Measurements from ENCODE around the gene GRAMD2B.
"Not testable (repeated sequence)": the region's sequence is repeated elsewhere in the genome, so short reads cannot be mapped to it uniquely, and the experiment has no call there.

The GRAMD2B gene

DNA sequence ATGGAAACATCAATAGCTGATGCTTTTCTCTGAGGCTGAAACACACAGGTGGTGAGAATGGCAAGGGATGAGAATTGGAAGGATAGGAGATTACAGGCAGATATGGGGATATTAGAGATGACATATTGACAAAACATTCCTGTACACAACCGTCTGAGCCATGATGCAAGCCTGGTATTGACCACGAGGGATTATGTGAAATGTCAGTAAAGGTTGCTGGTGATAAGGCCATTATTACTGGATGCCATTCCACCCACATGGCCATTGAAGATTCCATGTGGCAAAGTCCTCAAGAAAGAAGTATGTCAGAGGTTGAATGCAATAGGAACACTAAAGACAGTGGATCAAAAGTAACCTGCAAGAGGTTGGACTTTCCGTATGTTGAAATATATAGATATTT is 15.7 kb downstream of the GRAMD2B start:
- Histone ChIP-seq H3K27ac (ENCODE audit: low read length) (no peak overlapping the region), H3K4me1 (ENCODE audit: insufficient read depth, low read length) (no peaks in the 10 kb centered on the region), H3K9me3 (ENCODE audit: insufficient read depth, low read depth, low read length) (no peaks in the 10 kb centered on the region), H3K27me3 (ENCODE audit: insufficient read depth, low read length) (no peaks in the 10 kb centered on the region), H3K36me3 (ENCODE audit: insufficient read depth, low read depth, low read length) (0 out of 2 replicates have a peak, but pooled peaks cover 4% of the 10 kb centered on the region), H3K9ac (ENCODE audit: low read depth, low read length) (no peak overlapping the region), H3K4me3 (ENCODE audit: low read length) (no peak overlapping the region)

DNA sequence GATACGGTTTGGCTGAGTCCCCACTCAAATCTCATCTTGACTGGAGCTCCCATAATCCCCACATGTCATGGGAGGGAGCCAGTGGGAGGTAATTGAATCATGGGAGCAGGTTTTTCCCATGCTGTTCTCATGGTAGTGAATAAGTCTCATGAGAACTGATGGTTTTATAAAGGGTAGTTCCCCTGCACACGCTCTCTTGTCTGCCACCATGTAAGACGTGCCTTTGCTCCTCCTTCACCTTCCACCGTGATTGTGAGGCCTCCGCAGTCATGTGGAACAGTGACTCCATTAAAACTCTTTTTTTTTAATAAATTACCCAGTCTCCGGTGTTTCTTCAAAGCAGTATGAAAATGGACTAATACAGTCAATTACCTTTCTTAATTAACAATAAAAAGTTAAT is 16.5 kb downstream of the GRAMD2B start:
- H3K36me3 ChIP-seq (ENCODE audit: insufficient read depth, low read depth, low read length); H3K4me1 ChIP-seq (ENCODE audit: insufficient read depth, low read length); H3K27ac ChIP-seq (ENCODE audit: low read length); H3K27me3 ChIP-seq (ENCODE audit: insufficient read depth, low read length); H3K9me3 ChIP-seq (ENCODE audit: insufficient read depth, low read depth, low read length); H3K4me3 ChIP-seq (ENCODE audit: low read length); H3K9ac ChIP-seq (ENCODE audit: low read depth, low read length): not testable (repeated sequence)

DNA sequence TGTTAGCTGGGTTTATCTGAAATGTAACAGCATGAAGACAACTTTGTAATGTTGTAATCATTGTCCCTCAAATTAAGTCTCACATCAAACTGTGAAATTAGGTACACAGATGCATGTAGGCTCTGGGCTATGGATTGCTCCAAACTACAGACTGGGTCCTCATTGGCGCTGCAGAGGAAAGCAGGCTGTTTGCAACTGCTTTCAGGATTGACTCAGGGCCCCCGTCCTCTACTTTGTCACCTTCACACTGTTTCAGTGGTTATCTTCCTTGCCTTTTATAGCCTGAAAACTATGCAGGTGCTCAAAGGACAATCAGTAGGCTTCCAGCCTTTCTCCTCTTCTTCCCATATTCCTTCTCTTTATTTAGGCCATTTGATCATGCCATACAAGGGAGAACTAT is 18.0 kb downstream of the GRAMD2B start:
- H3K27me3 ChIP-seq (ENCODE audit: insufficient read depth, low read length): no peaks in the 10 kb centered on the region
- H3K4me1 ChIP-seq (ENCODE audit: insufficient read depth, low read length): no peaks in the 10 kb centered on the region
- H3K27ac ChIP-seq (ENCODE audit: low read length): no peak overlapping the region
- H3K9me3 ChIP-seq (ENCODE audit: insufficient read depth, low read depth, low read length): no peaks in the 10 kb centered on the region
- H3K9ac ChIP-seq (ENCODE audit: low read depth, low read length): no peak overlapping the region
- 0 out of 2 replicates have a peak, but pooled peaks cover 4% of the 10 kb centered on the region for H3K36me3 ChIP-seq (ENCODE audit: insufficient read depth, low read depth, low read length)
- H3K4me3 ChIP-seq (ENCODE audit: low read length): no peak overlapping the region

DNA sequence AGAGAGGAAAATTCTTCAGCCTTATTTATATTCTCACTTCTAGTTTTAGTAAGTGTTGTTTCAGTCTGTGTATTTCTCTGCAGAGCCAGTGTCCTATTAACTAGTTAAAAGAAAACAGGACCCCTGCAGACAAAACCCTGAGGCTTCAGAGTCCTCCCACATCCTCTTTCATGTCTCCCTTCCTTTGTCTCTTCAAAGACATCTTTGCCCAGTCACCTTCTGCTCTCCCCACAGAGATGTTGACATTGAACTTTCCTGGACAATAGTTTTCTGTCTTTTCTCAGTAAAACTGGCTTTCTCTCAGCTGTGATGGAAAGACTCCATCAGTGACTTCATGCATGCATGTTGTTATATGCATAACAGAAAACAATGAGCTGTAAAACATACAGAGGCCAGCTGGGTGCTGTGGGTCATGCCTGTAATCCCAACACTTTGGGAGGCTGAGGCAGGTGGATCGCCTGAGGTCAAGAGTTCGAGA is 20.2 kb downstream of the GRAMD2B start:
- H3K4me1 ChIP-seq (ENCODE audit: insufficient read depth, low read length): no peaks in the 10 kb centered on the region
- no peak overlapping the region for H3K27ac ChIP-seq (ENCODE audit: low read length)

DNA sequence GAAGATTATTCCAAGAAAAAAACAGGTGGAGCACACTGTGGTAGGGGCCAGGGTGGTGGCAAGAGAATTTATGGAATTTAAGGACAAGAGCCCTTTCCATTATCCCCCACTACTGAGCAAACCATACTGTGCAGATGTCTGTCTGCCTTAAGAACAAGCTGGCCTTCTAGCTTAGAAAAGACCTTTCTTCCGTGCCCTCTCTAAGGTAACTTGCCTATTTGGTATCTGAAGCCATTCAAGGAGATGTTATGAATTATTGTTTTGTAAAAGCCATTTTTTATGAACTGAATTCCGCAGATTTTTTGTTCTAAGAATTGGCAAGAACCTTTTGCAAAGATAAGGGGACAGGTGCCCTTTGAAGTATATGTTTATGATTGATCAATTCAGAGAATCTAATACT is 20.9 kb downstream of the GRAMD2B start:
- Histone ChIP-seq H3K27ac (ENCODE audit: low read length) (no peak overlapping the region), H3K36me3 (ENCODE audit: insufficient read depth, low read depth, low read length) (no peaks in the 10 kb centered on the region), H3K9ac (ENCODE audit: low read depth, low read length) (no peak overlapping the region), H3K27me3 (ENCODE audit: insufficient read depth, low read length) (no peaks in the 10 kb centered on the region), H3K4me3 (ENCODE audit: low read length) (no peak overlapping the region), H3K9me3 (ENCODE audit: insufficient read depth, low read depth, low read length) (no peaks in the 10 kb centered on the region), H3K4me1 (ENCODE audit: insufficient read depth, low read length) (no peaks in the 10 kb centered on the region)

More for the DNA sequence above, 20.2 kb downstream of the GRAMD2B start:
- Histone ChIP-seq H3K4me3 (ENCODE audit: low read length) (no peak overlapping the region), H3K9ac (ENCODE audit: low read depth, low read length) (no peak overlapping the region), H3K36me3 (ENCODE audit: insufficient read depth, low read depth, low read length) (no peaks in the 10 kb centered on the region), H3K27me3 (ENCODE audit: insufficient read depth, low read length) (no peaks in the 10 kb centered on the region), H3K9me3 (ENCODE audit: insufficient read depth, low read depth, low read length) (no peaks in the 10 kb centered on the region)

DNA sequence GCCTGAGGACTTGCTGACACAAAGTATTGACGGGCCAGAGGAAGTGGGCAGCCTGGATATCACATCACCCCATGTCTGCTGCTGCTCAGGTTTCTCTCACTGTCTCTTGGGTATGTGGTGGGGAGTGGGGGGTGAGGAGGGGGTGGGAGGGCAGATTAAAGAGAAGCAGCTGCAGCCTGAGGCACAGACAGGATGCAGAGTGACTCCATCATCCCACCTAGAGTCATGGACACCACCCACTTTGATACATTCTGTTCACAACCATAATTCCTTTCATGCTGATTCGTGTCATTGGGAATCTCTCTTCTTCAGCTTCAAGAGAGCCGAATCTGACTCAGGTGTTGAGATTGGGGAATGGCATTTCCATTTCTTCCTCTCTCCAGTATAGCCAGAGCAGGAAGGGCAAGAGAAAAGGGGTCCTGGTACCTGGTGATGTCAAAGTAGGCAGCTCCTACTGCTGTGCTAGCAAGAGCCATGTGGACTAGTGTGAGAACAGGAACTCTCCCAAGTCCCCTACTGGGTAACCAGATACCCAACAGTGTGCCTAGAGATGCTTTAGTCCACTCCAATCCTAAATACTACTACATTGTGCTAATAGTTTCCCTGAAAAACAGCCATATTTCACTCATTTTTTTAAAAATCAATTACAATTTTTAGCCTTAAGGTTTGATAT is 22.4 kb downstream of the GRAMD2B start:
- no peaks in the 10 kb centered on the region for H3K4me1 ChIP-seq (ENCODE audit: insufficient read depth, low read length)
- no peak overlapping the region for H3K27ac ChIP-seq (ENCODE audit: low read length)
- H3K36me3 ChIP-seq (ENCODE audit: insufficient read depth, low read depth, low read length): no peaks in the 10 kb centered on the region
- H3K9ac ChIP-seq (ENCODE audit: low read depth, low read length): no peak overlapping the region
- H3K27me3 ChIP-seq (ENCODE audit: insufficient read depth, low read length): no peaks in the 10 kb centered on the region
- H3K9me3 ChIP-seq (ENCODE audit: insufficient read depth, low read depth, low read length): no peaks in the 10 kb centered on the region
- H3K4me3 ChIP-seq (ENCODE audit: low read length): no peak overlapping the region

DNA sequence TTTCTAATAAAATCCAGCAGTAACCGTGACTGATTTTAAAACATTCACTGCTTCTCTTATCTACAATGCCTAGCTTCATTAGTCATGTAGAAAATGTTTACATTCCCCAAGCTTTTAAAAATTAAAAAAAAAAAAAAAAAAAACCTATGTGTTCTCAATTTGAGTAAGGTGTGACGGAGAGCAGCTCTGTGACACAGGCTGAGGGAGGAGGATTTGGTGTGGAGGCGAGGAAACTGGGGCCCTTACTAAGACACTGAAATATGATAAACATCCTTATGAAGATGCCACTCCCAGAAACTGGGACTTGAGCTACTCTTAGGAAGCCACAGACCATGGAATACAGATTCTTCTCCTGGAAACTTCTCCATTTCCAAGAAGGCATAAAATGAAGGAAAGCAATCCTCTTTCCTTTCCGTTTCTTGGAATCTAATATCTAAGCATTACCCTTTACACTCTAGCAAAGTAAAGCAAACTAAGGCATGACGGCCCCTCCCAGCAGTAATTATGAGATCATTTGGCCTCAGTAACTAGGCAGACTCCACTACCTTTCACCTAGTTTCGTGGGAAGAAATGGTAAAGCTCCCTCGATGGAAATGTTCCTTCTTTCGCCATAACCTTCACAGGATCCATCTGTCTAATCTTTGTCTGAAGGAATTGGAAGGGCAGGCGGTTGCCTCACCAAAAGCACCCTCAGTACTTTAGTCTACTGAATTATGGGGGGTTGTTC is 23.5 kb downstream of the GRAMD2B start:
- no peaks in the 10 kb centered on the region for H3K4me1 ChIP-seq (ENCODE audit: insufficient read depth, low read length)
- H3K9me3 ChIP-seq (ENCODE audit: insufficient read depth, low read depth, low read length): no peaks in the 10 kb centered on the region
- no peak overlapping the region for H3K27ac ChIP-seq (ENCODE audit: low read length)
- no peaks in the 10 kb centered on the region; the same call in 1 of the 2 replicates for H3K36me3 ChIP-seq (ENCODE audit: insufficient read depth, low read depth, low read length)
- H3K27me3 ChIP-seq (ENCODE audit: insufficient read depth, low read length): no peaks in the 10 kb centered on the region
- no peak overlapping the region for H3K9ac ChIP-seq (ENCODE audit: low read depth, low read length)
- H3K4me3 ChIP-seq (ENCODE audit: low read length): no peak overlapping the region

DNA sequence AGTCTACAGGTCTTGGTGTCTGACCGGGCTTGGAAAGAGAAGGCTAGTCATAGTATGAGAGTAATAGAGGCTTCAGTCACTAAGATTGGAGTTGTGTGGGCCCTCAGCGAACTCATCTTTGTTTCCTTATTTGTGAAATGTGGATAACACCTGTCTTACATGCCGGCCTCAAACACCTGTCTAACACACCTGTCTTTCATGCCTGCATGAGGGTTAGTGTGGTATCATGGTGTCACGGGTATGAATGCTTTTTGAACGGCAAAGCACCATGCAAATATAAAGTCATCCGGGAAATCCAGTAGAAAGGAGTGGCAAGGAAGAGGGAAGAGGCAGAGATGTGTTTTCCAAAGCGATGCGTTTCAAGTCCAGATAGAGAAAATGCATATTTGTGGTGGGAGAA is 25.5 kb downstream of the GRAMD2B start:
- Histone ChIP-seq H3K36me3 (ENCODE audit: insufficient read depth, low read depth, low read length) (no peaks in the 10 kb centered on the region; the same call in 1 of the 2 replicates), H3K27me3 (ENCODE audit: insufficient read depth, low read length) (no peaks in the 10 kb centered on the region), H3K9ac (ENCODE audit: low read depth, low read length) (no peak overlapping the region), H3K9me3 (ENCODE audit: insufficient read depth, low read depth, low read length) (no peaks in the 10 kb centered on the region), H3K4me3 (ENCODE audit: low read length) (no peak overlapping the region), H3K27ac (ENCODE audit: low read length) (no peak overlapping the region), H3K4me1 (ENCODE audit: insufficient read depth, low read length) (no peaks in the 10 kb centered on the region)

DNA sequence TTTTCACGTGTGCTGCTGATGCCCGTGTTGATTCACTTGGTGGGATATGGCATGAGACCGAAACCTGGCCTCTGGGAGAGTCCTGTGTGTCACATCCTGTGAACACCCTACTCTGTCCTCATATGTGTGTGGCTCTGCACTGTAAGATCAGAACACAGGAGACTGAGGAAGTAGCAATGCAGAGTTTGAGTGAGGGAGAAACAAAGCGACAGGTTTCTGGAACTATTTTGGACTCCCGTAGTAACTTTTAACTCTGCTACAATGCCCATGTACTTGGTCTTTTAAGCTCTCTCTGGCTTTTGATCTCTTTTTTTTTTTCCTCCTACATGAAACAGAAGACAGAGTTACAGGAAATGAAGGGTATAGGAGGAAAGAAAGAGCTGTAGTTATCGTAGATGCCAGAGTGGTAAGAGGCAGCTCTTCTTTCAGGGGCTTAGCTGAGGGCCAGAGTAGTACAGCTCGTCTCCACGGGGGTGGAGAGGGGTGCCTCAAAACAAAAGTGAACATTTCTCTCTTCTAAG is 26.6 kb downstream of the GRAMD2B start:
- H3K4me1 ChIP-seq (ENCODE audit: insufficient read depth, low read length): no peaks in the 10 kb centered on the region
- H3K4me3 ChIP-seq (ENCODE audit: low read length): no peak overlapping the region
- H3K27ac ChIP-seq (ENCODE audit: low read length): no peak overlapping the region
- H3K27me3 ChIP-seq (ENCODE audit: insufficient read depth, low read length): no peaks in the 10 kb centered on the region
- H3K9ac ChIP-seq (ENCODE audit: low read depth, low read length): no peak overlapping the region
- H3K36me3 ChIP-seq (ENCODE audit: insufficient read depth, low read depth, low read length): no peaks in the 10 kb centered on the region; the same call in 1 of the 2 replicates
- no peaks in the 10 kb centered on the region for H3K9me3 ChIP-seq (ENCODE audit: insufficient read depth, low read depth, low read length)

DNA sequence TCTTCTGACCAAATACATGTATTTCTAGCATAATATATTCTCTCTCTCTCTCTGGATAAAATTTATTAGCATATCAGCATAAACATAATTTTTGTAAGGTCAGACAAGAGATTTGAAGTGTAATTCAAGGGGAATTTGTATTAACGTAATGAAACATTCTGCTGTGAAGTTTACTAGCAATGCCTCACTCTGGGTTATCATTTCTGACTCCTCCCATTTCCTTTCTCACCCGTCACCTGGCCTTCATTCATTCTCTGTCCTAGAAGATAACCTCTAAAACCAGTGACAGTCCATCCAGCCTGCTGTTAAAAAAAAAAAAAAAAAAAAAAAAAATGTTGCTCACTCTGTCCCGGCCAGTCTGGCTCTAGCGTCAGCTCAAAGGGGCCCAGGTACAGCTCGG is 27.1 kb downstream of the GRAMD2B start:
- no peaks in the 10 kb centered on the region for H3K9me3 ChIP-seq (ENCODE audit: insufficient read depth, low read depth, low read length)
- no peak overlapping the region for H3K9ac ChIP-seq (ENCODE audit: low read depth, low read length)
- no peak overlapping the region for H3K4me3 ChIP-seq (ENCODE audit: low read length)
- no peaks in the 10 kb centered on the region; the same call in 1 of the 2 replicates for H3K36me3 ChIP-seq (ENCODE audit: insufficient read depth, low read depth, low read length)
- no peak overlapping the region for H3K27ac ChIP-seq (ENCODE audit: low read length)
- no peaks in the 10 kb centered on the region for H3K27me3 ChIP-seq (ENCODE audit: insufficient read depth, low read length)
- no peaks in the 10 kb centered on the region for H3K4me1 ChIP-seq (ENCODE audit: insufficient read depth, low read length)

DNA sequence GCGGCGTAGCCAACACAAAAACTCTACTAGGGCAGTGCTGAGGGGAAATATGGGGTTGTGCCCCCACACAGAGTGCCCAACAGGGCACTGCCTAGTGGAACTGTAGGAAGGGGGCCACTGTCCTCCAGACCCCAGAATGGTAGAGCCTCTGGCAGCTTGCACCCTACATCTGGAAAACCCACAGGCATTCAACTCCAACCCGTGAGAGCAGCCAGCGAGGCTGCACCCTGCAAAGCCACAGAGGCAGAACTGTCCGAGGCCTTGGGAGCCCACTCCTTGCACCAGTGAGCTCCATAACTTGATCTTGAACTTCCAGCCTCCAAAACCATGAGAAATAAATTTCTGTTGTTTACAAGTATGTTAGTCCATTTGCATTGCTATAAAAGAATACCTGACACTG is 27.7 kb downstream of the GRAMD2B start:
- Histone ChIP-seq H3K9me3 (ENCODE audit: insufficient read depth, low read depth, low read length) (no peaks in the 10 kb centered on the region), H3K9ac (ENCODE audit: low read depth, low read length) (no peak overlapping the region), H3K4me1 (ENCODE audit: insufficient read depth, low read length) (no peaks in the 10 kb centered on the region), H3K36me3 (ENCODE audit: insufficient read depth, low read depth, low read length) (no peaks in the 10 kb centered on the region; the same call in 1 of the 2 replicates), H3K27ac (ENCODE audit: low read length) (no peak overlapping the region), H3K4me3 (ENCODE audit: low read length) (no peak overlapping the region), H3K27me3 (ENCODE audit: insufficient read depth, low read length) (no peaks in the 10 kb centered on the region)

DNA sequence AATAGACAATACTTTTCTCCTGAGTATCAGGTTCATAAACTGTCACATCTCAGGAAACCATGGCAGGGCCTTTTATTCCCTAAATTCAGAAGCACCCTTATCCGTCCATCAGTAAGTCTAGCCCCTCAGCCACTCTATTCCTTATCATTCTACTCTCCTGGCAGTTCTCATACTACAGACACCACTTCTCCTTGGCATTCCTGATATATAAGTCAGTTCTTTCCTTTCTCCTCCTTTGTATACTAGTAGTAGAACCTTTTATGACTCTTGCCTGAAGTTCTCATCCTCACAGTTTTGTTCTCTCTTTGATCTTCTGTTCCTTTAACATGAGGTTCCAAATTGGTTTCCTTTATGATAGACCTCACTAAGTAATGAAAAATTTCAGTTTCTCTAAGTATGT is 29.3 kb downstream of the GRAMD2B start:
- Histone ChIP-seq H3K9me3 (ENCODE audit: insufficient read depth, low read depth, low read length) (no peaks in the 10 kb centered on the region), H3K4me3 (ENCODE audit: low read length) (no peak overlapping the region), H3K4me1 (ENCODE audit: insufficient read depth, low read length) (no peaks in the 10 kb centered on the region), H3K9ac (ENCODE audit: low read depth, low read length) (no peak overlapping the region), H3K27me3 (ENCODE audit: insufficient read depth, low read length) (no peaks in the 10 kb centered on the region), H3K36me3 (ENCODE audit: insufficient read depth, low read depth, low read length) (no peaks in the 10 kb centered on the region; the same call in 1 of the 2 replicates), H3K27ac (ENCODE audit: low read length) (no peak overlapping the region)
